Stromal cell of bone marrow (primary cell): ENCODE measurements around the gene KCND2.

ENCODE experiments used
- DNase-seq: peaks from one replicate; pipeline ENCODE4 v3.0.0-alpha.2; 2012; ENCODE audit warnings: low read depth

Gene KCND2

DNA sequence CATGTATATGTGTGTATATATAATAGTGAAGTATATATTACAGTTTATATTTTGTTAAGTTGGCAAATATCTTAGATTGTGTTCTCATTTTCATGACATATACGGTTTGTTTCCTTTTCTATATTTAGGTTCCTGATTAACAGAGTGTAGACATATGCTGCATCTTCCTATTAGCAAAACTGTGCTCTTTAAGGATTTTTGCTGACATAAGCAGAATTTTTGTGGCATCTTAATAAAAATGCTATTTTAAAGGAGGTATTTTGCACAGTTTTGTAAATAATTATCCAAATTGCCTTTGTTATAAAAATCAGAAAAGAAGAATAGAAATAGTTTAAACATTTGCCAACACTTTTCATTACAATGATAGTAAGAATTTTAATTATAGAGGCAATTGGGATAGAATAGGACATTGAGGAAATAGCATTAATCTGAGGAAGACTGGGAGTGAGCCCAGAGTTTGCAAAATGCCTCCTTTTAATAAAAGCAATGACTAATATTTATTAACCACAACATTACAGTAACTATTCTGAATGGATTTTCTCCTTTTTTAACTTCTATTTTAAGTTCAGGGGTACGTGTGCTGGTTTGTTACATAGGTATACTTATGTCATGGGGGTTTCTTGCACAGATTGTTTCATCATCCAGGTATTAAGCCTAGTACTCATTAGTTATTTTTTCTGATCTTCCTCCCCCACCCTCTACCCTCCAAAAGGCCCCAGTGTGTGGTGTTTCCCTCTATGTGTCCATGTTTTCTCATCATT, 38.2 kb downstream of the KCND2 start:
- DNase-seq, result no peak

DNA sequence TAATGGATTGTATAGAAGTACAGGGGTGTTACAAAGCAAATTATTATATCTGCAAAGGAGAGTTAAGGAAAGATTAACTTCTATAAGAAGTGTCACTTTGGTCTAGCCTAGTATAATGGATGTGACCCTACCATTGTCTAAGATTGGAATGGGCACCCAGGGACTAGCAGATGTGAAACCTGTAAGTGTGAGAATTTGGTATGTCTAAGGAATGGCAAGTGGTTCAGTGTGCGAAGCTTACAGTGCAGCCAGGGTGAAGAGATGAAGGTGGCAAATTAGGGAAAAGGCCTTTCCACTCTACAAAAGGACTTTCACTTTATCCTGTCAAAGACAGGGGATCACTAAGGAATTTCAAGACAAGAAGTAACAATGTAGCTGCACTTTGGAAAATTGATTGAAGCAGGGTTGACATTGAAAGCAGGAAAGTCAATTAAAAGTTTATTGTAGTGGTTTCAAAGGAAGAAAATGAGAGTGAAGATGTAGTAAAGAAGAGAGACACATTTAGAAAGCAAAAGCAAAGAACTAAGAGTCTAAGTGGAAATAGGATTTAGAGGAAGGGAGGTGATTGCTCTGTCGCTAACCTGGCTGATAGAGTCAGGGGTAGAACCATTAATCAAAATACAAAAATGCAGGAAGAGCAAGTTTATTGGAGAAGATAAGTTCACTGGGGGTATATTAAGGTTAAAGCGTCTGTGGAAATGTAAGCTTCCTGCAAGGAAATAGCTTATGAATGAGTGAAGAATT, 47.4 kb downstream of the KCND2 start:
- no peak for DNase-seq

DNA sequence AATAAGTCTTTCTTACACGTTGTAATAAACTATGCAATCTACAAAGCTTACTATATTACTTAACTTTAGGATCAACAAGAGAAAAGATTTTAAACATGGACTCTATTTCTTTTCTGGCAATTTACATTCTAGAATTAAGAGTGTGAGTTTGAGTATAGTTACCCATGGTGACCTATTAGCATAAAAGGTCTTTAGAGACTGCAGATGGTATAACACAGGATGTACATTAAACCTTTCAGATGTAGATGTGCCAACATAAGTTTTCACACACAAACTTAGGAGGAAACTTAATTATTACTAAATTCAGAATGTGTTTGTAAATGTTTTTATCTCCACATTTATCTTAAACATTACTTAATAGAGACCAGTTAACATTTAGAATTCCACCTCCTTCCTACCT, 54.1 kb downstream of the KCND2 start:
- DNase-seq, result no peak

GRCh38 chr7:120332433-120332832, 59.5 kb downstream of the KCND2 start:
- no peak for DNase-seq

GRCh38 chr7:120334475-120334874, 61.5 kb downstream of the KCND2 start:
- DNase-seq, result no peak

GRCh38 chr7:120337308-120337907, 64.4 kb downstream of the KCND2 start:
- DNase-seq, result no peak

DNA sequence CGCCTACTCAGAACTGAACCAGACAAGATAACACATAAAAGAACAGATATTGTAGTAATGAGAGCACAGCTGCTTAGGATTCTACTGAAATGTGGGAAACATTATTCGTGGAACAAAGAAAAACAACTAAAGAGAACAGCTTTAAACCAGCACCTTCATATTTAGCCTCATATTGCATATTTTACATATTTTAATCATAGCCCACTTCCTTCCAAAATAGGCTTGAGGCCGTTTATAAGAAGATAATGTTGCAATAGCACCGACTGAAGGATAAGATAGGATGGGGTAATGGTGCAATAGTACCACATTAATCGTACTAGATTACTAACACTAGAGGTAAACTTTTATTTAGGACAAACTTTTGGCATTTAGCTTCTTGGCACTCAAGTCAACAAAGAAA, 71.3 kb downstream of the KCND2 start:
- no peak for DNase-seq

GRCh38 chr7:120353171-120353570, 80.2 kb downstream of the KCND2 start:
- DNase-seq, result no peak

DNA sequence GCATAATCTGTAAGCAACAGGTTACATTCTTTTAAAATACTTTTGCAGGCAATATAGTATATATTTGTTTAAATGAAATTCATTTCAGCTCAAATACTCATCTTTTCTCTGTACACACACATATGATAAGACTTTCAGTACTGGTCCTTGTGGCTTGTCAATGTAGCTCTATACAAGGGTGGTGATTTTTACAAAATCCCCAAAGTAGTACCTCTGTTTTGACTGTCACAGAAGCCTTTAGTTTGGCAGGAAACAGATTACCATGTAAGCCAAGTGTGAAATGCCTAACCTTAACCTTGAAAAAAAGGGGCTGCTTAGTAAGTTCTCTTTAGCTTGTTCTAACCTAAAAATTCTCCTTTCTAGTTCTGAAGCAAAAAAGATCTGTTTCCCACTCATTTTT, 87.9 kb downstream of the KCND2 start:
- no peak for DNase-seq

- DNase-seq, result no peak
Observed at GRCh38 chr7:120363414-120363813, 90.4 kb downstream of the KCND2 start.

- no peak for DNase-seq
Observed at GRCh38 chr7:120370954-120371353, 98.0 kb downstream of the KCND2 start.

GRCh38 chr7:120373174-120373573, 100.2 kb downstream of the KCND2 start:
- no peak for DNase-seq

DNA sequence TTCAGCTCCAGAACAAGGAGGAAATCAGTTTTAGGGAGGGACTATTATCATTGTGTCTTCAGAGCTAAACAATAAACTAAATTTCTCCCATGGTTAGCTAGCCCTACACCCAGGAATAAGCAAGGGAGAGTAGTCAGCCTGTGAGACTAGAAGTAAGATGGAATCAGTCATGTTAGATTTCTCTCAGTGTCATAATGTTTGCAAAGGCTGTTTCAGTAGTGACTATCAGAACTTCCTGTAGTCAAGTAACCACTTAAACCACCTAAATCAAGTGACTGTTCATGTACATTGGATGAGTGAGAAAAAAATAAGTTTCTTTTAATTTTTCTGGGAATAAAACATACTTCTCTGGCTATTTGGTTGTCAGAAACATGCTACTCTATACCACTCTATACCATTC, 121.6 kb downstream of the KCND2 start:
- no peak for DNase-seq

GRCh38 chr7:120395526-120396019, 122.6 kb downstream of the KCND2 start:
- no peak for DNase-seq

DNA sequence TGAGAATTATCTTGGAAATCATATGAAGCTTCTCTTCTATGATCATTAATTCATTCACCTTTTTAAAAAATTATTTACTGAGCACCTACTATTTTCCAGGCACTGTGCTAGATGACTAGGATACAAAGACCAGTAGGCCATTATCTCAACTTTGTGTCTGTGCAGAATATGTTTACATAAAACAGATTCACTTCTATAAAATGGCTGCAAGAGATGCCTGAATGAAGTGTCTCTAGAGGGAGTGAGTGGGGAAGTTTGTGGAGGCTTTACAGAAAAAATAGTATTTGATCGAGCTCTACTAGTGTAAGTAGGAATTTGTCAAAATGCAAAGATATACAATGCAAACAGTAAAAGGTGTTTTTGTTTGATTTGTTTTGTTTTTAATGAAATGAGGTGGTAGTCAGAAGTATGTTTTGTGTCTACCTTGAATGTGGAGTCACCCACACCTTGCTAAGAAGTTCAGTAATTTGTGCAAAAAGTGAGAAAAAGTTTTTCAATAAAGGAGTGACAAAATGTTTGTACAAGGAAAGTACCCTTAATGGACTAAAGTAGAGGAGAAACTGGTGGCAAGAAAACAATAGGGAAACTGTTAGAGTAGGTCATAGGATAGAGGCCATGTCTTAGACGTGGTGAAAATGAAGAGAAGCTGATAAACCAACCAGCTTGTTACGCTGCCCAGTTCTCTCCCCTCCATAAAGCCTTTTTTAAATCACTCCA, 125.5 kb downstream of the KCND2 start:
- DNase-seq, result no peak

DNA sequence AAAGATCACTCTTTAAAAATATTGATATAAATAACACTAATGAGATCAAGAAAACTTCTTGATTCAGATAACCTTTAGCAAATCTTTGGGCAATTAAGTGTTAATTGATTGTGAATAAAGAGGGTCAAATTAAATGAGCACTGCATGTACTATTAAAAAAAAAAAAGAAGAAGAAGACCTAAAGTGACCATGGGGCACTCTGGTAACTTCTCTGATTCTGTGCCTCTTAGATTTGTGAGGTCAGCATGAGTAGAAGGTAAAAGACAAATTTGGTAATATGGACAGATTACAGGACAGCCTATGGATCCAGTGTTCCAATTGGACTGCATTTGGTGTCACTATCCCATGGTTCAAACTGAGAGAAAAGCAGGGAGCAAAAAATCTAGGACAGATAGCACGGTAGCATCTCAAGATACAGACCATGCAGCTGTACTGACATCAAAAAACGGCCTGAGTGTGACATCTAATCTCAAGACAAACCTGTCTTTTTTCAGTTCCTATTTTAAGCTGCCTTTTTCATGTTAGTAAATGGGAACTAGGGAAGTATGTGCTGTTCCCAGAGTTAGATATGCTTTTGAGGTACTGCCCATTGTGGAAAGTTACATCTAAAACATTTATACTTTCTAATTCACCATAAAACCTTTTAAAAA, 128.0 kb downstream of the KCND2 start:
- no peak for DNase-seq

DNA sequence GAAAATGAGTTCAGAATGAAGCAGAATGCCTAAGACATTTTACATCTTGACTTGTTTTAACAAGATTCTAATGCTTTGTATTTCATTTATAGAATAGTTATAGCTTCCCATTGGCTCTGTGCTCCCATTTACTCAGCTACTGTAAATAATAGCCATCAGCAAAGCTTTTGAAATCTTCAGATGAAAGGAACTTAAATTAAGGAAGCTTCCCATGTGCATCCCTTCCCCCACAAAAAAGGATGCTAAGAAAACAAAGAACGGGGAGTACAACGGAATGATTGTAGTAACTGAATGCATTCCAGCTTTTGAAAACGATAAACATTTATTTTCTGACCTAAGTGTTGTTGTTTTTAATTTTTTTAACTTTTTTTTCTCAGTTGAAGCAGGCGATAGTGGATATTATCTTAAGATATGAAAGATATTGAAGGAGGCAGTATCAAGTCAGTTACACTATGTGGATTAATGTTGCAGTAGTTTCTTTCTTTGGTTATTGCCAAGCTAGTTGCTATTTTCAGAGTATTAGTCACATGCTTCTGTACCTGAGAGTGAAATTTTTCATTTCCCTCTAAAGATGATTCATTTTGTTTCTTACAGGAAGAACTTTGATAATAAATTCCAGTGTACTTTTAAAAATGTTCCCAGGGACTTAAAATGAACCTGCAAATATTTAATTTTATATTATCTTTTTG, 129.2 kb downstream of the KCND2 start:
- DNase-seq, result no peak

GRCh38 chr7:120402801-120403200, 129.8 kb downstream of the KCND2 start:
- DNase-seq, result no peak

- no peak for DNase-seq
Observed at GRCh38 chr7:120404042-120404441, 131.1 kb downstream of the KCND2 start.

GRCh38 chr7:120405652-120406051, 132.7 kb downstream of the KCND2 start:
- no peak for DNase-seq

- no peak for DNase-seq
Observed at GRCh38 chr7:120407010-120407409, 134.0 kb downstream of the KCND2 start.
